H1 (cell line): Measurements from ENCODE around the gene TACR2. TPM values are rescaled to one million over a fixed set of nuclear protein-coding genes. Genes with fewer than 3 reads are reported as not detected.

Experiments
- CTCF ChIA-PET: fragments of 300-600 bp; sonication (Branson Sonifier 250); formaldehyde crosslinking; loops from one replicate; lab custom pipeline; 2021; ENCODE audit not compliant: partially characterized antibody; lab: Charles Lee
- POLR2A ChIA-PET: fragments of 300-600 bp; sonication (Branson Sonifier 250); formaldehyde crosslinking; loops from one replicate; lab custom pipeline; 2021; ENCODE audit warnings: inconsistent platforms; ENCODE audit not compliant: partially characterized antibody; lab: Charles Lee
- DNase-seq, 2 experiments: peaks; one replicate each; pipeline versions ENCODE4 v3.0.0 to v3.0.0-alpha.2; 2010 to 2022; ENCODE audit warnings: low spot score in 2 of 2, low read depth in 1 of 2, mixed read lengths in 1 of 2
- FAIRE-seq: peaks from 2 replicates; lab custom pipeline; 2011; peaks lifted over from hg19 to GRCh38; lab: Jason Lieb, UNC
- H2AFZ ChIP-seq: 2 replicates; pipeline ENCODE4 v1.8.1; 2012; ENCODE audit warnings: low read length, inconsistent platforms
- H2AK5ac ChIP-seq: 2 replicates; pipeline ENCODE4 v1.6.1; 2013; ENCODE audit warnings: low read depth, low read length
- H2BK120ac ChIP-seq: replicated peaks from 2 replicates; pipeline ENCODE3; 2013; ENCODE audit warnings: low read depth, low read length, inconsistent platforms
- H2BK12ac ChIP-seq: 2 replicates; pipeline ENCODE4 v1.6.1; 2013; ENCODE audit warnings: low read depth, low read length
- H2BK15ac ChIP-seq: 2 replicates; pipeline ENCODE4 v1.6.1; 2013; ENCODE audit warnings: low read length
- H2BK20ac ChIP-seq: 2 replicates; pipeline ENCODE4 v1.6.1; 2013; ENCODE audit warnings: low read length
- H2BK5ac ChIP-seq: 2 replicates; pipeline ENCODE4 v1.6.1; 2013; ENCODE audit warnings: low read depth, low read length
- H3K14ac ChIP-seq: 2 replicates; pipeline ENCODE4 v1.6.1; 2013; ENCODE audit warnings: inconsistent platforms; ENCODE audit not compliant: insufficient read length
- H3K18ac ChIP-seq: 2 replicates; pipeline ENCODE4 v1.6.1; 2013; ENCODE audit warnings: low read length; ENCODE audit errors: extremely low read depth
- H3K23ac ChIP-seq: 2 replicates; pipeline ENCODE4 v1.6.1; 2013; ENCODE audit warnings: inconsistent platforms; ENCODE audit not compliant: insufficient read length
- H3K23me2 ChIP-seq: 2 replicates; pipeline ENCODE4 v1.6.1; 2013; ENCODE audit warnings: low read depth, low read length
- H3K27ac ChIP-seq: 2 replicates; pipeline ENCODE4 v1.6.1; 2011; ENCODE audit warnings: low read depth, low read length, inconsistent platforms
- H3K27me3 ChIP-seq, 4 experiments: replicated peaks in 1 of 4; 1 replicate in 1 of 4; 2 replicates in 3 of 4; pipeline versions ENCODE4 v1.6.1 to v1.8.1; 2011 to 2013; ENCODE audit warnings: low read length in 3 of 4, mild to moderate bottlenecking in 3 of 4, inconsistent platforms in 2 of 4, mixed read lengths in 2 of 4, moderate library complexity in 1 of 4; ENCODE audit not compliant: control insufficient read depth in 3 of 4, insufficient read depth in 3 of 4; ENCODE audit errors: extremely low read depth in 1 of 4
- H3K36me3 ChIP-seq, 4 experiments: 2 replicates each; pipeline versions ENCODE4 v1.6.1 to v1.8.1; 2011 to 2013; ENCODE audit warnings: mild to moderate bottlenecking in 4 of 4, low read length in 3 of 4, moderate library complexity in 2 of 4, control low read depth in 1 of 4, inconsistent platforms in 1 of 4; ENCODE audit not compliant: insufficient read depth in 4 of 4, control insufficient read depth in 2 of 4
- H3K4ac ChIP-seq: replicated peaks from 2 replicates; pipeline ENCODE3; 2013; ENCODE audit warnings: low read length, low read depth, mixed read lengths, inconsistent platforms; ENCODE audit not compliant: insufficient read length
- H3K4me1 ChIP-seq, 4 experiments: replicated peaks in 1 of 4; 1 replicate in 1 of 4; 2 replicates in 3 of 4; pipeline versions ENCODE4 v1.6.1 to v1.8.1; 2011 to 2013; ENCODE audit warnings: low read length in 3 of 4, inconsistent platforms in 2 of 4, mixed read lengths in 1 of 4; ENCODE audit not compliant: insufficient read depth in 4 of 4, control insufficient read depth in 3 of 4
- H3K4me2 ChIP-seq, 2 experiments: 2 replicates each; pipeline versions ENCODE4 v1.6.1 to v1.8.1; 2011 to 2013; ENCODE audit warnings: low read depth in 2 of 2, low read length in 2 of 2, control low read depth in 1 of 2, inconsistent platforms in 1 of 2, mild to moderate bottlenecking in 1 of 2; ENCODE audit not compliant: insufficient read depth in 1 of 2
- H3K4me3 ChIP-seq, 4 experiments: fragments of 200-600, 300-600 bp in 1 of 4; sonication (generic), shearing (Covaris generic), sonication (Bioruptor Twin) in 1 of 4; 2 replicates each; pipeline versions ENCODE4 v1.5.1 to v1.8.1; 2011 to 2016; ENCODE audit warnings: low read length in 4 of 4, low read depth in 3 of 4, control low read depth in 2 of 4, inconsistent platforms in 2 of 4, mild to moderate bottlenecking in 2 of 4, mixed read lengths in 1 of 4, moderate library complexity in 1 of 4; ENCODE audit not compliant: insufficient read depth in 2 of 4; ENCODE audit errors: extremely low read depth in 1 of 4
- H3K56ac ChIP-seq: replicated peaks from 2 replicates; pipeline ENCODE3; 2013; ENCODE audit warnings: low read depth, mild to moderate bottlenecking, mixed read lengths, low read length, inconsistent platforms; ENCODE audit not compliant: insufficient read length
- H3K79me1 ChIP-seq: 2 replicates; pipeline ENCODE4 v1.6.1; 2013; ENCODE audit warnings: low read depth, low read length, control low read depth
- H3K79me2 ChIP-seq, 2 experiments: 2 replicates each; pipeline versions ENCODE4 v1.6.1 to v1.8.1; 2012 to 2013; ENCODE audit warnings: low read length in 2 of 2, mild to moderate bottlenecking in 2 of 2, inconsistent platforms in 1 of 2; ENCODE audit not compliant: insufficient read depth in 2 of 2, control insufficient read depth in 1 of 2
- H3K9ac ChIP-seq, 4 experiments: replicated peaks in 1 of 4; 1 replicate in 1 of 4; 2 replicates in 3 of 4; pipeline versions ENCODE4 v1.6.1 to v1.8.1; 2011 to 2013; ENCODE audit warnings: low read depth in 3 of 4, low read length in 3 of 4, control low read depth in 2 of 4, mild to moderate bottlenecking in 2 of 4, moderate library complexity in 2 of 4, inconsistent platforms in 1 of 4; ENCODE audit errors: extremely low read depth in 1 of 4
- H3K9me3 ChIP-seq, 2 experiments: 2 replicates each; pipeline versions ENCODE4 v1.6.1 to v1.8.1; 2012 to 2013; ENCODE audit warnings: mild to moderate bottlenecking in 2 of 2, moderate library complexity in 2 of 2, control low read depth in 1 of 2, inconsistent platforms in 1 of 2, low read depth in 1 of 2, low read length in 1 of 2, mixed read lengths in 1 of 2; ENCODE audit not compliant: insufficient read depth in 2 of 2
- H4K20me1 ChIP-seq, 2 experiments: replicated peaks in 1 of 2; 2 replicates each; pipeline versions ENCODE3 to v1.8.1; 2011 to 2013; ENCODE audit warnings: inconsistent platforms in 2 of 2, low read length in 2 of 2, mild to moderate bottlenecking in 1 of 2; ENCODE audit not compliant: insufficient read depth in 2 of 2, control insufficient read depth in 1 of 2
- H4K5ac ChIP-seq: 2 replicates; pipeline ENCODE4 v1.6.1; 2013; ENCODE audit warnings: low read length, low read depth, mixed read lengths, inconsistent platforms; ENCODE audit not compliant: insufficient read length
- H4K8ac ChIP-seq: 2 replicates; pipeline ENCODE4 v1.8.0; 2013; ENCODE audit warnings: mild to moderate bottlenecking, moderate library complexity, low read length, inconsistent platforms; ENCODE audit not compliant: insufficient read depth; ENCODE audit errors: extremely low read depth
- H4K91ac ChIP-seq: replicated peaks from 2 replicates; pipeline ENCODE3; 2013; ENCODE audit warnings: low read length, mixed read lengths, inconsistent platforms; ENCODE audit not compliant: insufficient read length
- BCL11A ChIP-seq, 2 experiments: IDR thresholded peaks; one replicate each; pipeline ENCODE4 v1.6.1; 2011; ENCODE audit warnings: low read depth in 2 of 2, low read length in 2 of 2, mild to moderate bottlenecking in 2 of 2
- CHD1 ChIP-seq: IDR thresholded peaks from 2 replicates; pipeline ENCODE4 v1.6.1; 2012; ENCODE audit warnings: low read depth, low read length, improper control_type of control experiment
- CREB1 ChIP-seq: IDR thresholded peaks from 2 replicates; pipeline ENCODE4 v1.6.1; 2012; ENCODE audit warnings: inconsistent platforms
- E2F6 ChIP-seq: IDR thresholded peaks from 2 replicates; pipeline ENCODE4 v1.6.1; 2012; ENCODE audit warnings: inconsistent platforms
- EP300 ChIP-seq, 2 experiments: IDR thresholded peaks; 1 replicate in 1 of 2; 2 replicates in 1 of 2; pipeline ENCODE4 v1.6.1; 2011 to 2012; ENCODE audit warnings: low read depth in 2 of 2, low read length in 2 of 2, mild to moderate bottlenecking in 2 of 2, borderline replicate concordance in 1 of 2, inconsistent platforms in 1 of 2, moderate library complexity in 1 of 2
- RNF2 ChIP-seq: fragments of 200-900, 300-1000 bp; sonication (generic); IDR thresholded peaks from 2 replicates; pipeline ENCODE4 v1.7.1; 2016; ENCODE audit warnings: borderline replicate concordance, low read depth, mild to moderate bottlenecking, antibody characterized with exemption, low read length; ENCODE audit not compliant: poor library complexity, severe bottlenecking; ENCODE audit errors: missing control alignments
- WGBS, 2 experiments: shearing (Covaris generic) in 1 of 2; methylation state at CpG; one replicate each; pipeline versions ENCODE4 v1.1.6 to v1.1.7; 2013 to 2015; ENCODE audit warnings: low lambda C conversion rate in 2 of 2, mixed read lengths in 2 of 2, inconsistent platforms in 1 of 2, low coverage in 1 of 2, missing lambda C conversion rate in 1 of 2; ENCODE audit not compliant: insufficient replicate concordance in 2 of 2, insufficient coverage in 1 of 2, insufficient read length in 1 of 2; ENCODE audit errors: extremely low coverage in 1 of 2, missing lambda C conversion rate in 1 of 2; 5-methylcytosine and 5-hydroxymethylcytosine counted together
- polyA plus RNA-seq, 7 experiments: library from polyadenylated mRNA; depleted of rRNA in 3 of 7; stranded (reverse) in 5 of 7; unstranded in 2 of 7; fragments of >200 nt in 5 of 7; fragments of 200-250 nt in 2 of 7; gene quantifications; 1 replicate in 5 of 7; 2 replicates in 1 of 7; 4 replicates in 1 of 7; pipeline versions ENCODE4 v1.2.1 to v1.2.3, GENCODE V29; 2011 to 2013; ENCODE audit warnings: missing spikeins in 2 of 7, mixed read lengths in 2 of 7
- total RNA-seq: library from RNA; stranded (reverse); fragmentation: NEBNext Ultra II Directional; extraction: Animal tissue kit (Norgen Biotek cat#: 25700); gene quantifications from 2 replicates; pipeline ENCODE4 v1.2.1, GENCODE V29; 2021

TACR2 gene
- total and polyA plus RNA-seq, 2 of the 8 experiments (the other 6 are each of a cell fraction or from before 2014, with no cell fraction given): 0.06 TPM; not detected in 1

- ChIA-PET POLR2A (no interaction called here), CTCF (interaction anchor here (1.0 to 7.6 kb wide), 10 partner anchors 18 to 235 kb away, joined by 3 to 69 read pairs (median 7); partner anchors contain the start of gene TSPAN15)
- Histone ChIP-seq H3K23ac (no peak overlapping the region), H4K8ac (peak overlapping the region; percentile 93; the same call in 1 of the 2 replicates), H2AK5ac (no peak overlapping the region), H4K5ac (no peak overlapping the region), H3K23me2 (no peaks in the 10 kb centered on the region), H3K27me3 (no peaks in the 10 kb centered on the region), H3K79me1 (no peaks in the 10 kb centered on the region), H3K14ac (no peak overlapping the region), H3K36me3 (no peaks in the 10 kb centered on the region), H3K4me3 (peak overlapping the region in 1 of 4 experiments; percentile 47; a peak in 2 of 8 replicates), H3K4me1 (peaks cover 0 to 10% (median 7%) of the 10 kb centered on the region in 4 experiments; a peak in 6 of 7 replicates), H2BK12ac (no peak overlapping the region), H2AFZ (no peak overlapping the region; the same call in 1 of the 2 replicates), H4K20me1 (no peaks in the 10 kb centered on the region), H3K79me2 (no peaks in the 10 kb centered on the region), H3K9me3 (no peaks in the 10 kb centered on the region), H3K9ac (no peak overlapping the region), H3K4me2 (peak overlapping the region; percentile 4 to 59; a peak in 3 of 4 replicates), H3K4ac (no peak overlapping the region), H3K27ac (no peak overlapping the region), H2BK20ac (no peak overlapping the region), H2BK15ac (no peak overlapping the region), H3K18ac (peak overlapping the region; percentile 32; the same call in 1 of the 2 replicates), H2BK120ac (no peak overlapping the region), H2BK5ac (no peak overlapping the region), H4K91ac (no peak overlapping the region), H3K56ac (no peak overlapping the region)
- TF ChIP-seq RNF2 (no peak), EP300 (IDR thresholded peaks at IDR 0.05; ENCODE audit: borderline replicate concordance in 1 of 2, low read depth in 2 of 2, low read length in 2 of 2) (no peak), CREB1 (no peak), CHD1 (no peak), BCL11A (IDR thresholded peaks at IDR 0.05; ENCODE audit: low read depth in 2 of 2, low read length in 2 of 2) (no peak), E2F6 (peak; percentile 2; the same call in 1 of the 2 replicates)
- DNase-seq (no peak), FAIRE-seq (no peak)
- WGBS, 2 experiments: 53% methylated on average over 7 of the region's 7 CpGs; no CpG with 5 or more reads in 1 of the 2 experiments
These were observed 7.6 kb downstream of the TACR2 start for GRCh38 chr10:69409176-69409495.
